Measurements from ENCODE around the gene CAPN7.

The CAPN7 gene

DNA sequence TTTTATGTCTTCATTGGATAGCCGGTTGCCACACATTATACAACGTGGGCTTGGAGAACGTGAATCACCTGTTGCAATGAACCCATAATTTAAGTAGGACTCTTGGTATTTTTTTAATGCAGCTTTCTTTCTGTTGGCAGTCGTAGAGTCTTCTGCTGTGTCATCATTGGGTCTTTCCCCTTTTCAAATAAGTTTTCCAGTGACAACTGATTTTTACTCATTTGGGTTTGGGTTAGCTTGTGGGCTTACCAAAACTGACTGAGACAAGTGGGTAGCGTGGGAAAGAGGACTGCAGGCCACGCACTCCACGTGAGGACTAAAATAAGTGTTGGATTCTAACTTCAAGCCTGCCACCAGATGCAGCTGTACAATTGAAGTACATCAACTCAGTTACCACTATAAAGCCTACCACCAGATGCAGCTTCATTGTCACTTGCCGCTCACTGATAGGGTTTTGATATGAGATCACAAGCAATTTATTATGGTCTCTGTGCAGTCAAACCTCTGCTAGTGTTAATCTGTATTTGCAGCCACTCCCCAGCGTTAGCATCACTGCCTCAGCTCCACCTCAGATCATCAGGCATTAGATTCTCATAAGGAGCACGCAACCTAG is 6.4 kb upstream of the CAPN7 start:
- DNase-seq (ENCODE audit: low spot score) = no peak

DNA sequence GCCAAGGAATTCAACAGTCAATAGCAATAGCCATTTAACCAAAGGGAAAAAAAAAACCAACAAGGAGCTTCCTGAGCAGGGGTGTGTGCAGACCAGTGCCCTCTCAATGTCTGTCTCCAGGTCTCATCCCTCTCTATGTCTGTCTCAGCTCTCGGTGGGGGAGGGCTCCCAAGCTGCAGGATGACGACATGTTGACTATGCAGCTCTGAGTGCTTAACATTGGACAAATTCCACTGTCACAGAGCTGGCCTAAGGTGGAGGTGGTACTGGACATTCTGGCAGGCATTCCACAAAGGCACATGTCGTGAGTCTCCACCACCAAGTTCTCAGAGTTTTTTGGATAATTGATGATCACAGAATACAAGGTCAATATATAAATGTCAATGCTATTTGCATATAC is 2.0 kb upstream of the CAPN7 start:
- no peak for DNase-seq (ENCODE audit: low spot score)

DNA sequence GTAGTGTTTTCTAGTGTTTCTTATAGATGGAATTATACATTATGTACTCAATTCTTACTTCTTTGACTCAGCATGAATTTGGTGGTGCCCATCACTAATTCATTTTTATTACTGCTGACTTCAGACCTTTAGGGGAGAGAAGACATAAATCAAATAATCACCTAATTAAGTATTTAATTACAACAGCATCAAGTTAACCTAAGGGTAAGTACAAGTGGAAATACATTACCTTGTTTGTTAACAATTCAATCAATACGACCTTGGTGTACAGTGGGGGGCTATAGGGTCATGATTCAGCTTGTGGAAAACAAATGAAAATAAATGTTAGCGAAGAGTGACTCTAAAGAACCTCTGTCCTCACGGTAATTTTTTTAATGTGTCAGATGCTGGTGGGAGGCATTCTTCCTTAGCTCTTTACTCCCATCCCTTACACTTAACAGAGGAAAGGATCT is 538 bp upstream of the CAPN7 start:
- no peak for DNase-seq (ENCODE audit: low spot score)

DNA sequence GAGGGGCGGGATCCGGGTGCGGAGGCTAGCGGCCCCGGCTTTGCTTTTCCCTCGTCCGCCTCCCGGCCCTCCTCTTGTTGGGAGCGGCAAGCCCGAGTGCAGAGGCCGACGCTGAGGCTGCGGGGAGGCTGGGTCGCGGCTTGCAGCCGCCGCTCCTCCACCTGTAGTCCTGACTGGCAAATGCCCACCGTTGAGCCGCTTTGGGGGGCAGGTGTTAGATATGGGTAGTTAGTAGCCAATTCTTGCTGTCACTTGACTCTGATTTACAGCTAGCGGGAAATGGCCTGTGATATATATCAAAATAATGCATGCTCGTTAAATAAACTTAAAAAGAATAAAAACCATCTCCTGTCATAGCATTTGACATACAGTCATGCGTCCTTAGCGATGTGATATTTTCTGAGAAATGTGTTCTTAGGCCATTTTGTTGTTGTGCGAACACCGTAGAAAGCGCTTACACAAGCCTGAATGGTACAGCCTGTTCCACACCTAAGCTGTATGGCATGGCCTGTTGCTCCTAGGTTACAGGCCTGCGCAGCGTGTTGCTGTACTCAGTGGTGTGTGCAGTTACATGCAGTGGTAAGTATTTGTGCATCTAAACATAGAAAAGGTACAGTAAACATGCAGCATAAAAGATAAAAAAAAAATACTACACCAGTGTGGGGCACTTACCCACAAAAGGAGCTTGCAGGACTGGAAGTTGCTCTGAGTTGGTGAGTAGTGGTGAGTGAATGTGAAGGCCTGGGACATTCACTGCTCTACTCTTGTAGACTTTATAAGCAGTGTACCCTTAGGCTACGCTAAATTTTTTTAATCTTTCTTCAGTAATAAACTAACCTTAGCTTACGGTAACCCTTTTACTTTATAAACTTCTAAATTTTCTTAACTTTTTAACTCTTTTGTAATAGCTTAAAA is 873 bp downstream of the CAPN7 start:
- no peak for DNase-seq (ENCODE audit: low spot score)

DNA sequence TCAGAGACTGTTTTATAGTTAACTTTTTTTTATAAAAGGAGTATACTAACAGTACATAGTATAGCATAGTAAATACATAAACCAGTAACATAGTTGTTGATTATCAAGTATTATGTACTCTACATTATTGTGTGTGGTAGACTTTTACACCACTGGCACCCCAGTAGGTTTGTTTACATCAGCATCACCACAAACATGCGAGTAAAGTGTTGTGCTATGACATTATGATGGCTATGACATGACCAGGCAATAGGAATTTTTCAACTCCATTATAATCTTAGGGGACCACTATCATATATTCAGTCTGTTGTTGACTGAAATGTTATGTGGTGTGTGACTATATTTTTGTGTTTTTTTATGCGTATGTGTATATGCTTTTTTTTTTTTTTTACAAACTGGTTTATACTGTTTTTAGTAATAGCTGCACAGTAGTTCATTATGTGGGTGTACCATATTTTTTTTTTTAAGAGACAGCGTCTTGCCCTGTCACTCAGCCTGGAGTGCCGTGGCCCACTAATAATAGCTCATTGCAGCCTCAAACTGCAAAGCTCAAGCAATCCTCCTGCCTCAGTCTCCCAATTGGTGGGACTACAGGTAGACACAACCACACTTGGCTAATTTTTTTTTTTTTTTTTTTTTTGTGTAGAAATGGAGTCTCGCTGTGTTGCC is 1.9 kb downstream of the CAPN7 start:
- DNase-seq (ENCODE audit: low spot score) = no peak

DNA sequence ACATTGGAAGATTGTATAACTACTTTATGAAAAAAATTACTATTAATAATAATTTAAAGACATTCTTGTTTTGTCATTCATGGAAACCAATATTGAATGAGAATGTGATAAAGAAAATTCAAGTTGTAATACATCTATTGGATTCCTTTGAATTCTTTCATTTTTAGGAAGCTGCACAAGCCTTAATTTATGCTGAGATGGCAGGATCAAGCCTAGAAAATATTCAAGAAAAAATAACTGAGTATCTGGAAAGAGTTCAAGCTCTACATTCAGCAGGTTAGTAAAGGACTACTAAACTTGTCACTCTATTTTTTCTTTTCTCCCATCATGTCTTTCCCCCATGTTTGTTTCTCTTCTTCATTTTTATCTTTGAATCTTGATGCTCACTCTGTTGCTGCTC is 5.9 kb downstream of the CAPN7 start:
- DNase-seq (ENCODE audit: low spot score) = no peak

DNA sequence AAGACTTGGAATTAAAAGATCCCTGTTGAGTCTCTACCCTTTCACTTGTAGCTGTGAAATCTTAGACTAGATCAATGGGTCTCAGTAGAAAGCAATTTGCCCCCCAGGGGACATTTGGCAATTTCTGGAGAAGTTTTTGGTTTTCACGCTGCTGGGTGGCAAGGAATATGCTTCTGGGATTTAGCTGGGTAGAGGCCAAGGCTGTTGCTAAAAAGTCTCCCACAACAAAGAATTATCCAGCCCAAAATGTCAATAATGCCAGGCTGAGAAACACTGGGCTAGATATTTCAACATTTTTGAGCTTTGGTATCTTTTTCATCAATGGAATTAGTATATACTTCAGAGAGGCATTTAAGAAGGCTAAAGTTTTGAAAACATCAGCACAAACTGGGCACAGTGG is 8.7 kb downstream of the CAPN7 start:
- no peak for DNase-seq (ENCODE audit: low spot score)

DNA sequence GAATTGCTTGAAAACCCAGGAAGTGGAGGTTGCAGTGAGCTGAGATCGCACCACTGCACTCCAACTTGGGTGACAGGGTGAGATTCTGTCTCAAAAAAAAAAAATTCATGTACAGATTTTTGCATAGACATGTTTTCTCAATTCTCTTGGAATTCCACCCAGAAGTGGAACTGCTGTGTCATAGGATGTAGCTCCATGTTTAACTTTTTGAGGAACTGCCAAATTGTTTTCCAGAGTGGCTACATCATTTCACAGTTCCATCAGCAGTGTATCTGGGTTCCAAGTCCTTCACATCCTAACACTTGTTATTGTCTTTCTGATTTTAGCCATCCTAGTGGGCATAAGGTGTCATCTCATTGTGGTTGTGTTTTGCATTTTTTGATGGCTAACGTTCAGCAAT is 9.9 kb downstream of the CAPN7 start:
- no peak for DNase-seq (ENCODE audit: low spot score)

DNA sequence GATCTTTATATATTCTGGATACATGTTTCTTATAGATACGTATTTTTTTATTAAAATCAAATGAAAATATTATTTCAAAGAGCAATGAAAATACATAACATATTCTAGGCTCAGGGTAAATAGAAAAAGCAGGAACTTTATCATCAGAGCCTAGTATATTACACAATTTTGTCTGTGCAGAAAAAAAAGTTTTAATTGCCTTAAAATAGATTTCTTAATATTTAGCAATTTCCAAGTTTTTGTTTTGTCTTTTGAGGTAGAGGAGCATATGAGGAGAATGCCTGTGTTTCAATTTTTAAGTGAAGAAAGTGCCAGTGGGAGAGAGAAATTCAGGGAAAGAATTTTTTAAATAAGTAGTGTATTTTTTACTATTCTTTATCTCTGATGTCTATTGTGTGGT is 10.5 kb downstream of the CAPN7 start:
- no peak for DNase-seq (ENCODE audit: low spot score)

DNA sequence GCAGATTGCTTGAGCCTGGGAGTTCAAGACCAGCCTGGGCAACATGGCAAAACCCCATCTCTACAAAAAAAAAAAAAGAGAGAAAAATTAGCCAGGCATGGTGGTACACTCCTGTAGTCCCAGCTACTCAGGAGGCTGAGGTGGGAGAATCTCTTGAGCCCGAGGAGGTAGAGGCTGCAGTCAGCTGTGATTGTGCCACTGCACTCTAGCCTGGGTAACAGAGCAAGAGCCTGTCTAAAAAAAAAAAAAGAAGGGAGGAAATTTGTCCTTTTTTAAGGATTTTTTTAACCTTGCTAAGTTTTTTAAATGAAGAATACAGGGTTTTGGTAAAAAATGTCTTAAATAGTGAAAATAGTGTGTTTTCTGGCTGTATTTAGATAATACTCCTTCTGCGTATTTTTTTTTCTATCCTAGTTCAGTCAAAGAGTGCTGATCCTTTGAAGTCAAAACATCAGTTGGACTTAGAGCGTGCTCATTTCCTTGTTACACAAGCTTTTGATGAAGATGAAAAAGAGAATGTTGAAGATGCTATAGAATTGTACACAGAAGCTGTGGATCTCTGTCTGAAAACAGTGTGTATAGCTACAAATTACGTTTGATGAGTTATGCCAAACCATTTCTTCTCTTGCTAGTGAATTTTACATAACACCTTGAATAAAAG is 11.1 kb downstream of the CAPN7 start:
- DNase-seq (ENCODE audit: low spot score) = no peak

DNA sequence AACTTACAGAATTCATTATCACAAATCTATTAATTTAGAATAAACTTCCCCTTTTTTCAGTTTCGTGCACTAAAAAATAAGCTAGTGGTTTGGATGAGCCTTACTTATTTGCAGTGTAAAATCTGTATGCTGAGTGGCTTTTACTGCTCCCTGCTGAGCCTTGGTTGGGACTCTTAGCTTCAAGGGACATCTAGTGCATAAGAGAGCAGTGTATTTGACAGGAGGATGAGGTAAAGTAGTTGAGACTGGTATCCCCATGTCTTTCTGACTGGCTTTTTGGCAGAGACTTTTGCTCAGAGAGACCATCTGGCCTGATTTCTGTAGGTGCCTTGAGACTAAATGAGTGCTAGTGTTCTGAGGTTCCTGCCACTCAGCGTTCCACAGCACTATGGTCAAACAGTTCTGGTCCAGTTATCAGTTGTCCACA is 11.8 kb downstream of the CAPN7 start:
- no peak for DNase-seq (ENCODE audit: low spot score)

DNA sequence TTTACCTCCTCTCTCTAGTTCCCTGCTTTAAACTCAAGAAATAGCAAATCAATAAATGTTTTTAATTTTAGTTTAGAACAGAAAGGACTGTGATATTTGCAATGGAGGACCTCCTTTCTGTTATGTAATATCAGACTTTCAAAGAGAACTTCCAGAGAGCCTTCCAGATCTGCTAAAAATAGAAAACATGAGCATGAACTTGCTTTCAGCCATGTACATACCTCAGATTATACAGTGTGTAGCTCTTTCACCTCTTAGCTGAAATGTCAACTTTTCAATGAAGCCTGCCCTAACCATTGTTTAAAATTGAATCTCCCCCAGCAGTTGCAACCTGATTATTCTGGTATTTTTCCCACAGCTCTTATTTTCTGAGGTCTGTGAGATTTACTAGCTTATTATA is 12.6 kb downstream of the CAPN7 start:
- no peak for DNase-seq (ENCODE audit: low spot score)

DNA sequence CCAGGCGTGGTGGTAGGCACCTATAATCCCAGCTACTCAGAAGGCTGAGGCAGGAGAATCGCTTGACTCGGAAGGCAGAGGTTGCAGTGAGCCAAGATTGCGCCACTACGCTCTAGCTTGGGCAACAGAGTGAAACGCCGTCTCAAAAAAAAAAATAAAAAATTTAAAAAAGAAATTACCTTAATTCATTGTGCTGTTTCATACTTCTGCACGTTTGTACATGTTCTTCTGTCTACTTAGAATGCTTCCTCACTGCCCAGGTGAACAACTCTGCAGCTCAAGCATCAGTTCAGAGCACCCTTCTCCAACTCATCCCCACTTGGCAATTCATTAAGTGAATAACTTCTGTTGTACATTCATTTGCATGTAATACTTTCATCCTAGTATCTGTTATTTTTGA is 14.0 kb downstream of the CAPN7 start:
- DNase-seq (ENCODE audit: low spot score) = no peak

DNA sequence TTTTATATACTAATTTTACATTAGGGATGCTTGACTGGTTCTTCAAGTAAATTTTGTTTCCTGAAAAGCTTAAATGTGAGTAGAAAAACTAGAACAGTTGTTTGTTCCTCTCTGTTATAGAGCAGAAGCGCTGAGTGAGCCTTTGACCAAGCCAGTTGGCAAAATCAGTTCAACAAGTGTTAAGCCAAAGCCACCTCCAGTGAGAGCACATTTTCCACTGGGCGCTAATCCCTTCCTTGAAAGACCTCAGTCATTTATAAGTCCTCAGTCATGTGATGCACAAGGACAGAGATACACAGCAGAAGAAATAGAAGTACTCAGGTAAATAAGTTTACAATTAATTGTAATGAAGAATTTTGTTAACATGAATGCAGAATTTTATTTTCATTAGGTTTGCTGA is 14.6 kb downstream of the CAPN7 start:
- DNase-seq (ENCODE audit: low spot score) = no peak

DNA sequence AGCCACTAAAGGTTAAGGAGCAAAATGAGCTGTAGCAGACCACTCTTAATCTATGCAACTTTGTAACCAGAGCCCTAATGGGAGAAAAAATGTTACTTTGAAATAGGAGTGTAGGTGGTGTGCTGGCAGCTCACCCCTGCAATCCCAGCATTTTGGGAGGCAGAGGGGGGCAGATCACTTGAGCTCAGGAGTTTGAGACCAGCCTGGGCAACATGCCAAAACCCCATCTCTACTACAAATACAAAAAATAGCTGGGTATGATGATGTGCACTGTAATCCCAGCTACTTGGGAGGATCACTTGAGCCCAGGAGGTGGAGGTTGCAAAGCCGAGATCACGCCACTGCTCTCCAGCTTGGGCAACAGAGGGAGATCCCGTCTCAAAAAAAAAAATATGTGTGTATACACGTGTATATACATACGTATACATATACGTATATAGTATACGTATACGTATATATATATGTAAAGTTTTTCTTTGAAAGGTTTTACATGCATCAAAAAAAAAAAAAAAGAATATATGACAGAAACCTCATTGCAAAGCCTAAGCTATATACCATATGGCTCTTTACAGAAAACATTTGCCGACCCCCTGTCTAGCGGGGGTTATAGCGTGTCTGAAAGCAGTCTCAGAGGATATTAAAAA is 15.7 kb downstream of the CAPN7 start:
- DNase-seq (ENCODE audit: low spot score) = no peak

DNA sequence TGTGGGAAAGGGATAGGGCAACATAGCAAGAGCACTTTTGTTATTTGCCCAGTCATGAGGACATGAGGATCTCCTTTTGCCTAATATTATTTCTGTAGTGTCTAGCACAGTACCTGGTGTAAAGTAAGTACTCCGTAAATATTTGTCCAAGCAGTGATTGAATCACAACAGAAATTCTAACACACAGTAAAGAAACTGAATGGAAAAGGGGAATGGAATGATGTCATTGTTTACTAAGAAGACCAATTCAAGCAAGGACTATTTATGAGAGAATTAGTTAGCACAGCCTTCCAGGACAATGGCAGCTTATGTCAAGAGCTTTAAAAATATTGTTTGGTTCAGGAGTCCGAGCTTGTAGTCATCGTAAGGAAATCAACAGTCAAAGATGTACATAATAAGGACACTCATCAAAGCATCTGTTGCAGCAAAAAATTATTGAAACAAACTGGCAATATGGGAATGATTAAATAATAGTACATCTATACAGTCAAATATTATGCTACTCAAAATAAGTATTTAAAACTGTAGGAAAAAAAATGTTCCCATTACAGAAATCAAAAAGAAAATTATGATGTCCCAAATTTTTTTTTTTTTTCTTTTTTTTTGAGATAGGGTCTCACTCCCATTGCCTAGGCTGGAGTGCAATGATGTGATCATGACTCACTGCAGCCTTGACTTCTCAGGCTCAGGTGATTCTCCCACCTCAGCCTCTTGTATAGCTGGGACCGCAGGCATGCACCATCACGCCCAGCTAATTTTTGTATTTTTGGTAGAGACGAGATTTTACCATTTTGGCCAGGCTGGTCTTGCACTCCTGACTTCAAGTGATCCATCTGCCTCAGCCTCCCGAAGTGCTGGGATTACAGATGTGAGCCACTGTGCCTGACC is 17.9 kb downstream of the CAPN7 start:
- DNase-seq (ENCODE audit: low spot score) = peak; percentile 49

DNA sequence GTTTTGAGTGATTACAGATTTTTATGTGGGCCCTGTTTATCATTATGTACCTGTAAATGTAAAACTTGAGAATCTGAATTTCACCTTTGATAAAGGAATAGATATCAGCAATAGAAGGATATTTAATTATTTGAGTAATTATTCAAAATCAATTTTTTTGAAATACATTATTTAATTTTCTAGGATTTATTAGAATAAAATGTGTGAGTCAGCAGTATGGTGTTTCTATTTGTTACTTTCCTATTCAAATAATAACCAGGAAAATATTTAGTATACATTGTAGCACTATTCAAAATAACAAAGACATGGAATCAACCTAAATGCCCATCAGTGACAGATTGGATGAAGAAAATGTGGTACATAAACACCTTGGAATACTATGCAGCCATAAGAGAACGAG is 22.1 kb downstream of the CAPN7 start:
- DNase-seq (ENCODE audit: low spot score) = no peak

DNA sequence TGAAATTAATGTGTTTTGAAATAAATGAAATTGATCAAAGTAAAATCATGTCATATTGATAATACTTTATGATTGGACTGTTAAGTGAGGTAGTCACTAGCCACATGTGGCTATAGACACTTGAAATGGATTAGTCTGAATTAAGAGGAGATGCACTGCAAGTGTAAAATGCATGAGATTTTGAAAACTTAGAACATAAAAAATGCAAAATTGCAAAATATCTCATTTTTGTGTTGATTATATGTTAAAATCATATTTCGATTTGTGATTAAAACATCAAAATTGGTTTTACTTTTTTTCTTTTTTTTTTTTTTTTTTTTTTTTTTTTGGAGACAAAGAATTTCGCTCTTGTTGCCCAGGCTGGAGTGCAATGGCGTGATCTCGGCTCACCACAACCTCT is 23.2 kb downstream of the CAPN7 start:
- DNase-seq (ENCODE audit: low spot score) = no peak

DNA sequence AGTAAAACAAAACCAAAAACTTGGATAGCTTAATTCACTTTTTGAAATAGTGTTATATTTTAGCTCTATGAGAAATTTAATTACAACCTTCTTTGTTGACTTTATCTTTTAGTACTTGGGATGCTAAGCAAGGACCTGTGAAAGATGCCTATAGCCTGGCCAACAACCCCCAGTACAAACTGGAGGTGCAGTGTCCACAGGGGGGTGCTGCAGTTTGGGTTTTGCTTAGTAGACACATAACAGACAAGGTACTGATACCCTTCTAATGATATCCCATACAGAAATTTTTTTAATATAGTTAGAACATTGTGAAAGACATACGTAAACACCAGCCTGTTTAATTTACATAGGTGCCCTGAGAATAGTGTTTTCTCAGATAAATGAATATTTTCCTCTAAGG is 35.3 kb downstream of the CAPN7 start:
- peak; percentile 23 for DNase-seq (ENCODE audit: low spot score)

DNA sequence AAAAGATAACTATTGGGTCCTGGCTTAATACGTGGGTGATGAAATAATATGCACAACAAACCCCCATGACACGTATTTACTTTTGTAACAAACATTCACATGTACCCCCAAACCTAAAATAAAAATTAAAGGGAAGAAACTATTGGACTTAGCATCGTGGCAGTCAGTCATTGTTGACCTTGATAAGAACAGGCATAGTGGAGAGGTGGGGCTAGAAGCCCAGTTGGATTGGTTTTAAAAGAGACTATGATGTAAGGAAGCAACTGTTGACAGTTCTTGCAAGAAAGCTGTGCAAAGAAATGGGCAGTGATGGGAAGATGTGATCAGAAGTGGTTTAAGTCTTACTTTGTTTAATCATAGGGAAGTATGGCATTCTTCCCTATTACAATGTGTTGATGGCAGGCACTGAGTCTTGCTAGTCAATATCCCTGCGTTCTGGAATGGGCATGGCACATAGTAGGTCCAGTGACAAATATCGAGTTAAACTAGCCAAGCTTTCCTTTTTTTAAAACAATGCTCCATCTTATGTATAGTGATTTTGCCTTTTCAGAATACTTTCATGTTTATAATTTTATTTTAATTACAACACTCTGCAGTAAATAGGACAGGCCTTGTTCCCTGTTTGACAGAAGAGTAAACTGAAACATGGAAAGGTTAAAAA is 37.9 kb downstream of the CAPN7 start:
- no peak for DNase-seq (ENCODE audit: low spot score)

Measured in globus pallidus (tissue), 1 donor.